Urothelium cell line (cell line): ENCODE measurements around the gene SLC24A4.
A peak's percentile ranks its signal among the peaks of the same experiment; 100 is the strongest.

Source experiments
- DNase-seq: peaks from one replicate; pipeline ENCODE4 v3.0.0; 2011; ENCODE audit warnings: low spot score, mixed read lengths
- FAIRE-seq: peaks from 2 replicates; lab custom pipeline; 2011; peaks lifted over from hg19 to GRCh38; lab: Jason Lieb, UNC

Gene SLC24A4

DNA sequence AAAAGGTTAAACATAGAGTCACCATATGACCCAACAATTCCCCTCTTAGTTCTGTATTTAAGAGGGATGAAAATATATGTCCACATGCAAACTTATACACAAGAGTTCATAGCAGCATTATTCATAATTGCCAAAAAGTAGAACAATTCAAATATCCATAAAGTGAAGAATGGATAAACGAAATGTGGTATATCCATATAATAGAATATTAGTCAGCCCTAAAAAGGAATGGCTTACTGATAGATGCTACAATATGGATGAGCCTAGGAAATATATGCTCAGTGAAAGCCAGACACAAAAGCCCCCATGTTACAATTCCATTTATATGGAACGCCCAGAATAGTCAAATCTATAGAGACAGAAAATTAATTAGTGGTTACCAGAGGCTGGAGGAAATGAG is 146.6 kb downstream of the SLC24A4 start:
- no peak for DNase-seq
- FAIRE-seq, result no peak

DNA sequence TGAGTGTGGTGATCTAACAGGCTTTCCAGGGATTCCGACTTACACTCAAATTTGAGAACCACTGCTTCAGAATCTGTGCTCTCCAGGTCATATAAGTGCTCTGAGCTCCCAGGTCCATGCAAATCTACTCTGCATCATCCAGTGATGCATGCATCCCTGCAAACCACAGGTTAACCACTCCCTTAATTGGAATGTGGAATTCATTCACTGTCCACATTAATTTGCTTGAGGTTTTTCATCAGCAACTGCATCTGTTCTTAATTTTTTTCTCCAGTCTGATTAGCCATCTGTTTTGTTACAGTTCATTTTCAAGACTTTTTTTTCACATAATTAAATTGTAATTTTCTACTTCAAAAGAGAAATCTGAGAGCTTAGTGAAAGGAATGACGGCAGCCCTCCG is 147.2 kb downstream of the SLC24A4 start:
- DNase-seq, result peak; percentile 40
- FAIRE-seq, result no peak

DNA sequence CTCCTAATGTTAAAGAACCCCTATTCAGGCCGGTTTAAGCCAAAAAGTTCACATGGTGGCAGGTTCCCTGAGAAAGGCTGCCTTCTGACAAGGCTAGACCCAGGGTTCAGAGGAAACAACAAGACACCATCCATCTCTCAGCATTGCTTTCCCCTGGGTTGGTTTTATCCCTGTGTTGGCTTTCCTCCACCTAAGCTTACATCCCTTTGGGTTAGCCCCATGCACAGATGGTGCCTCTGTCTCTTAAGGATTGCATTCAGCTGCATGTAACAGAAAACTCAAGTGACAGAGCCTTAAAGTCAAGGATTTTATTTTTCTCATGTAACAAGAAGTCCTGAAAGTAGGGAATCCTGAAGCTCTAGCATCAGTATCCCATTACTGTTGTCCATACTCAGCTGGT is 147.8 kb downstream of the SLC24A4 start:
- DNase-seq, result no peak
- FAIRE-seq, result no peak

DNA sequence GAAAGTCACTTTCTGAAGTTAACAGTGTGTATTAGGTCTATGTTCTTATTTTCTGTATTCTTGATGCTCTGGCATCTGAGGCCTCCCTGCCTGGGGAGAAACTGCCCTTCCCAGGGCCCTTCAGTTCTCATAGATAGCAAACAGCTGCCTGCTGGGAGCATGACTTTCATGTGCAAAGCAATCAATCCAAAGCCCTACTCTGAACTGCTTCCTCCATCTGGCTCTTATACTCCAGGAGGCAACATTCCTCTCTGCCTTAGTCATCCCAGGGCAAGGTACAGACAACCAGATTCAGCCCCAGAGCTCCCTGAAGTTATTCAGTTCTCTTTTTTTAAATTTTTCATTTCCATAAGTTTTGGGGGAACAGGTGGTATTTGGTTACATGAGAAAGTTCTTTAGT is 149.0 kb downstream of the SLC24A4 start:
- no peak for FAIRE-seq
- DNase-seq, result peak; percentile 79

DNA sequence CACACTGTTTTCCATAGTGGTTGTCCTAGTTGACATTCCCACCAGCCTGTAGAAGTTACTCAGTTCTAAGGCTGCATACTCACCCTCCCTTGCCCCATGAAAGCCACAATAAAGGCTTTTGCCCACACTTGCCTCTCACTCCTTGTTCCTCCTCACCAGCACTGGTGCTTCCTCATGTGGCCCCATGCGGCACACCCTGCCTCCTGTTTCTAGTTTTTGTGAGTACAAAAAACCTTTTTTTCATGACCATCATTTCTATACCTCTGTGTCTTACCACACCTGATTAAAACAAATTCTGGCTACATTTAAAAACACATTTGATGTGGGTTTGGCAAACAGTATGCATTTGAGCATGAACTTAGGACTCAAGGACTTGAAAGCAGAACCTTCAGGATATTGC is 149.9 kb downstream of the SLC24A4 start:
- DNase-seq (no peak), FAIRE-seq (no peak)

DNA sequence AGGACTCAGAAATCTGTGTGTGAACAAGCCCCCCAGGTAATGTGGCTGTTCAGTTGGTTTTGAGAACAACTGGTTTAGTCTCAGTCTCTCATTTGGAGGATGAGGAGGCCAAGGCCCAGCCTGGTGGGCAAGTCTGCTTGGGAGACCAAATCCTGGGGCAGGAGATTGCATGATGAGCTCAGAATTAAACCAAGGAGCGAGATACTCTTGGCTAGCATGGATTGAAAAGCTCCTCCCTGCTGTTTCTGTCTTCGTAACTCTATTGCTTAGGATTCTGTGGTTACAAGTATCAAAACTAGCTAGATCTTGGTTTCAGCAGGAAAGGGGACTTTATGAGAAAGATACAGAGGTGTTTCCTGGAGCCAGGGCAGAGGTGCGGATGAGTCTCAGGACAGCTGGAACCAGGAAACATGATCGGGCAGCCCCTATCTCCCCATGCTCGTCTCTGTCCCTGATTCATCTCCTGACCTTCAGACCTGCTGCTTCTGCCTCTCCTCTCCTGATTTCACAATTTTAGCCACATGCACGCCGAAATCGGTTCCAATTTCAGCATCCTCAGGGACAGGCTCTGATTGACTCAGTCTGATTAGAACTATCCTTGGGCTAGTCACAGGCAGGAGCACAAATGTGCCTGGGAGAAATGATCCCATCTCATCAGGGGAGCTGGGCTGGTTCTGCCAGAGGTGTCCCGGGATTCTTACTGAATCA is 150.4 kb downstream of the SLC24A4 start:
- DNase-seq (no peak), FAIRE-seq (no peak)

DNA sequence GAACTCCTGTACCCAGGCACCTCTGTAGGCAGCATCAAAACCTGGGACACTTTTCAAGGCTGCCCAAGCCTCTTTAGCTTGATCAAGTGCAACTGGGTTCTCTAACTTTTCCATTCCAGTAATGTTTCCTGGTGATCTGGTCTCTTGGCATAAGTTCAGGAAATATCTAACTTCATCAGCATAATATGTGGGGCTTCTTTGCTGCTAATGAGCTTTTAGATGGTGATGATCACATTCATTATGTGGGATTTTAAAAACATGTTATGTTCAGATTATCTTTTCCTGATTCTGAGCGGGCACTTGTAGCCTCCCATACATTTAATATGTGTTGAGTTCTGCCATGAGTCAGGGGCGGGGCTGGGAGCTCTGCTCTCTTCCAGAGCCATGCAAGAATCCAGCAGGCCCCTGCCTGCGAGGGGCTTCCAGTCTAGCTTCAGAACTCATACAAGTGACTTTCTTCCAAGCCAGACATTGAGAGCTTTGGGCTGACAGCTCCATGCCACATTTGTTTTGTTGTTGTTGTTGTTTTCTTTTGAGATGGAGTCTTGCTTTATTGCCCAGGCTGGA is 151.1 kb downstream of the SLC24A4 start:
- no peak for FAIRE-seq
- no peak for DNase-seq

DNA sequence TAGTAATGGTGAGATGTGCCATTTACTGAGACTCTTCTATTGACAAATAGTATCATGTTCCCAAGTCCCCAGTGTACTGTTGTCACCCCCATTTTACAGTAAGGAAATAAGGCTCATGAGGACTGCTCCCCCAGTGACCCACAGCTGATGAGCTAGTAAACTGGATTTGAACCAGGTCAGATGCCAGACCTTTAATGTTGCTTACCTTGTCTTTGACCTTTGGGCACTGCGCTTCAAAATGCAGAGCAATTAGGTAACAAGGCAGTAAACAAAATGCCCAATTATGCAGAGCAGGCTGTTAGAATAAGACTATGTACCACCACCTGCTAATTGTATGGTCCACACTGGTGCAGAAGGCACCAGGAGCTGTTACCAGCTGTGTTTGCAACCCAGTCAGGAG is 152.1 kb downstream of the SLC24A4 start:
- no peak for DNase-seq
- FAIRE-seq, result no peak

DNA sequence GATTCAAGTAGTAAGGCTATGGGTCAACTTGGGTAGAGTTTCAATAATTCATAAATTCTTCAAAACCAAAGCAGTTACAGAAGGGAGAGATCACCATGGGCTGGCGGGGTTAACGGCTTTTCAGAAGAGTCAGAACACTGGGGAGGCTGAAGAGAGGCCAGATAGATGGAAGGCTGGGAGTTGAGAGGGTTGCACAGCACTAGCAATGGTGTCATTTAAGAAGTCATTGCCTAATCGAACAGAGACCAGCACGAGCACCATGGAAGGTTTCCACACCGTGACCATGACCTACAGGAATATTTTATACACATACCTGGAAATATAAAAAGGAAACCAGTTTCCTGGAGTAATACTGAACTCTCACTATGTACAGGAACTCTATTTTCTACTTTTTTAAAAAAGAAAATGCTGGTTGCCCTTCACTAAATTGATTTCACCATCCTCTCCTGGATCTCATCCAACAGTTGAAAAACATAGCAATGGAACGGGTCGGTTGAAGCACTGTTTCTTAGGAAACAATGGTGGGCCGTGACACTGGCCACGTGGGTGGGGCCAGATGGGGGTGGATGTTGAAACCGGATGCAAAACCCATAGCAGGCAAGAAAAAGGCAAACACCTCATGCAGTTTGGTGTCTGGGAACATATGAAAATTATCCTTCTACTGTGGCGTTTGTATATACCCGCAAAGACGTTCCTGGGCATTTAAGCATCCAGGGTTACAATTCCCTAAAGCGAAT is 152.7 kb downstream of the SLC24A4 start:
- no peak for DNase-seq
- FAIRE-seq, result no peak

DNA sequence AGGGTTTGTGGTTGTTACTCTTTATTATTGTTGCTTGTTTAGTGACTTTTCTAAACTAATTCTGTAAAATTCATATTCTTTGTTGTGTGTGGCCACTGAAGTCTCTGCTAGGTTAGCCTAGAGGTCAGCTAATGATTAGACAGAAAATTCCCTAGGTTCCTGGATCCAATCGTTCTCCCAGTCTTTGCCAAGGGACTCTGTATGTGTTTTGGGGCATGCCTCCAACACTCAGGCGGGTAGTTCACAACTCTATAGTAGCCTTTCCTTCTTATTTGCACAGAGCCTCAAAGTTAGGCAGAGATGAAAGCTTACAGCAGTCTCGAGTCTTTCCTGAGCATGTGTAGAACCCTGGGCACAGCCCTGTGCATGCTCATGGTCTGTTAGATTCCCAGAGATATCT is 157.9 kb downstream of the SLC24A4 start:
- no peak for DNase-seq
- FAIRE-seq, result no peak

DNA sequence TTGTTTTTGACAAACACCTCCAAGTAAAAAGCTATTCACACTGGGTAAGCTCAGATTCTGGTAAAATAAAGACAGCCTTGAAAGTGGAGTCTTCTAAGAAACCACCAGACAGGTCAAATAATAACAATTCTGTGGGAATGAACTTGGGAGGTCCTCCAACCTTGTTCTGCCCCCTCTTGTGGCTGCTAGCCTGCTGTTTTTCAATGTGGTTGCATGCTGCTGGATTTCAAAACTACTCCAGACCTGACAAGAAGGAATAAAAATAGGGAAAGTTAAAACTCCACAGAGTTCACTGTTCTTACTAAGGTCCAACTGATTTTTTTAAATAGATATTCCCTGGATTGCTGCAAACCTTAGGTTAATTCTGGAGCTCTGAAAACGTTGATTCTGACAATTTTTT is 158.4 kb downstream of the SLC24A4 start:
- FAIRE-seq, result no peak

DNA sequence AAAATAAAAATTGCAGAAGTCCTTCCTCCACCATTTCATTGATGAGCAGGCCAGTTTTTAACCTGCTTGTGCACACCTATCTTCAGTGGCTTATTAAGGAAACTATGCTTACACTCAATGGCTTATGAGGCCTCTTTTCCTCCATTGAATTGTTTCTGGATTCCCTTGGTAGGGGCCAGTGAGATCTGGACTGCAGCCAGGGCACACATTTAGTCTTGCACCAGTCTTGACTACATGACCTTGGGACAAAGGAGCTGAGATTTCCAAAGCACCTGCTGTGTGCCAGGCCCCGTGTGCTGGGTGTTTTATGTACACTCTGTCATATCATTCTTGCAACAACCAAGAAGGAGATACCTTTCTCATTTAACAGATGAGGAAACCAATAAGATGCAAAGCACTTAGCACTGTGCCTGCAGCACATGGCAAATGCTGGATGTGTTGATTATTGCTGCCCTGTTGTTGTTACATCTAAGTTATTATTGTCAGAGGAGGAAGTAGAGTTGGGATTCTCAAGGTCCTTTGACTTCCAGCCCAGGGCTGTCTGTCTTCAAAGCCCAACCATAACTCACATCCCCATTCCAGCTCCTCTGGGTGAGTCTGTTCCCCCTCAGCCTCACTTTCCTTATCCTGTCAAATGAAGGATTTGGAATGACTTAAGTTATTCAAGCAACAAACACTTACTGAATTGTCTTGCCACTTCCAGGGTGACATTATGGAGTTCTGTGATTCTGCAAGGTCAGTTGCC is 159.0 kb downstream of the SLC24A4 start:
- FAIRE-seq (no peak), DNase-seq (no peak)

More for the DNA sequence above, 158.4 kb downstream of the SLC24A4 start:
- no peak for DNase-seq

DNA sequence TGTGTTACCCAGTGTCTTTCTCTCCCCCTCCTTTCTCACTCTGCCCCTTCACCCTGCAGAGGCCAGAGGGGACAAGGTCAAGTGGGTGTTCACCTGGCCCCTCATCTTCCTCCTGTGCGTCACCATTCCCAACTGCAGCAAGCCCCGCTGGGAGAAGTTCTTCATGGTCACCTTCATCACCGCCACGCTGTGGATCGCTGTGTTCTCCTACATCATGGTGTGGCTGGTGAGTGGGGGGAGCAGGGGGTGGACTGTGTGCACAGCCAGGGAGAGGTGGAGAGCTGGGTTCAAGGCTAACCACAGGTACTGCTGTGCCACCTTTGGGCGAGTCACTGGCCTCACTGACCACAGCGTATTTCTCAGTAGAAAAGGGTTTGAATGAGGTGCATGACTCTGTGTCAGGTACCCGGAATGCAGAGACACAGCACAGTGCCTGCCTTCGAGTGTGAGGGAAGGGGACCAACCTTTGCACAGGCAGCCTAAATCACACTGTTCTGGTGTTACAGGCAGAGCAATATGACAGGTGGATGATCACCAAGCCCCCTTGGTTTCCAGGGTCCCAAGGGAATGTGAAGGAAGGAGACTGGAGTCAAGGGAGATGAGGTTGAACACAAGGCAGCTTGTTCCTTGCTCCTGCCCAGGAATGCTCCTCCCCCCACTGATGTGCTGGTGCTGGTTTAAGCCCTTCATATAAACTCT is 159.8 kb downstream of the SLC24A4 start:
- DNase-seq (no peak), FAIRE-seq (no peak)

DNA sequence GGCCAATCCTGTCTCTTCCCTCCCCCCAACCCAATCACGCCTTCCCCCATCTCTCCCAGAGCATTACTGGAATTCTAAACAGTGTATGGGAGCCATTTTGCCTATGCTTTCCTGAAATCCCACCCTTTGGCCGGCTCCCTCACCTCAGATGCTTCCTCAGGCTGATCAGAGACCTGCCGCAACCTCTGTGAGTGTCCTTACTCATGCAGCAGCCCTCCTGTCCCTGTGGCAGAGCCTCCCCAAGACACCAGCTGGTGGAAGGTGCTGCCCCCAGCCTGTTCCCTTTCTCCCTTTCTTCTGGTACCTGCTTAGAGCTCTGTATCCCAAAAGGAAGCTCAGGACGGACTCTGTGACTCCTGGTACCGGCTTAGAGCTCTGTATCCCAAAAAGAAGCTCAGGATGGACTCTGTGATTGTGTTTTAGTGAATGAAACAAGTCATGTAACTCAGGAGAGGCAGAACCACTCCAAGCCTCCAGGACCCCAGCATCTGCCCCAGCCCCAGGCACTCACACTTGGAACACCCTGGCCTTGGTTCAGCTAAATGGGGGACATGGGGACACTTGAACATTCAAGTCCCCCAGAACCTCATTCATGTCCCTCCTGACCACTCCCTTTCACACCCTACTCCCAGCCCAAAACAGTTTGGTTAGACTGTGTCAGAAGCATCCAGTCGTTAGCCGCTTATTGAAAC is 161.3 kb downstream of the SLC24A4 start:
- DNase-seq (no peak), FAIRE-seq (no peak)

DNA sequence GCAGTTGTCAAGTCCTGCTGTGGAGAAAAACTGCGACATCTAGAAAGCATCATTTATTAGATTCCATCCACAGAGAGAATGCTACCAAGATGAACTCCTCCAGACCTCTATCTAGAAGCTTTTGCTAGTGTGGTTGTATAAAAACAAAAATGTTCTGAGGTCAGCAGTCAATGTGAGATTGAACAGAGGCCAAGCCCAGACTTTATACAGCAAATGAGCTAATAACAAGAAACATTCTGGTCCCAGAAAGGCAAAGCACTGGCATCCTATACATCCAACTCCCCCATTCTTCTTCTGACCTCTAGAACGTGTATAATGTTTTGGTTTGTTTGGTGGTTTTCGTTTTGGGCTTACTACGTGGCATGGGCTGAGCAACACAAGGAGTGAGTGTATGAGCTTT is 163.9 kb downstream of the SLC24A4 start:
- no peak for FAIRE-seq

DNA sequence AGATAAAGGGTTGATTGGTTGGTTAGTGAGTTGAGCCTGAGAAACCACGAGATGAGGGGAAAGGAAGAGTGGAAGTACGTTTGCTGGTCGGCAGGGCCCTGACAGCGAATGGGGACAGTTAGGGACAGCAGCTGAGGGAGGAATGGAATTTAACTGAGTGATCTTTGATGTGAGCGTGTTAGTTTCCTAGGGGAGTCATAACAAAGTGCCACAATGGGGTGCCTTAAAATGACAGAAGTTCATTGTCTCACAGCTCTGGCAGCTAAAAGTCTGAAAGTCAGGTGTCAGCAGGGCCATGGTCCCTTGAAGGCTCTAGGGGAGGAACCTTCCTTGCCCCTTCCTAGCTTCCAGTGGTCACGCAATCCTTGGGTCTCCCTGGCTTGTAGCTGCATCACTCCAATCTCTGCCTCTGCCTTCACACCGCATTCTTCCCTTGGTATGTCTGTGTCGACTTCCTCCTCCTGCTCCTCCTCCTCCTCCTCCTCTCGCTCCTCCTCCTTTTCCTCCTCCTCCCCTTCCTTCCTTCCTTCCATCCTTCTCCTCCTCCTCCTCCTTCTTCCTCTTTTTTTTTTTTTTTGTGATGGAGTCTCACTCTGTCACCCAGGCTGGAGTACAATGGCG is 164.7 kb downstream of the SLC24A4 start:
- FAIRE-seq (no peak), DNase-seq (no peak)

More for the DNA sequence above, 163.9 kb downstream of the SLC24A4 start:
- no peak for DNase-seq

DNA sequence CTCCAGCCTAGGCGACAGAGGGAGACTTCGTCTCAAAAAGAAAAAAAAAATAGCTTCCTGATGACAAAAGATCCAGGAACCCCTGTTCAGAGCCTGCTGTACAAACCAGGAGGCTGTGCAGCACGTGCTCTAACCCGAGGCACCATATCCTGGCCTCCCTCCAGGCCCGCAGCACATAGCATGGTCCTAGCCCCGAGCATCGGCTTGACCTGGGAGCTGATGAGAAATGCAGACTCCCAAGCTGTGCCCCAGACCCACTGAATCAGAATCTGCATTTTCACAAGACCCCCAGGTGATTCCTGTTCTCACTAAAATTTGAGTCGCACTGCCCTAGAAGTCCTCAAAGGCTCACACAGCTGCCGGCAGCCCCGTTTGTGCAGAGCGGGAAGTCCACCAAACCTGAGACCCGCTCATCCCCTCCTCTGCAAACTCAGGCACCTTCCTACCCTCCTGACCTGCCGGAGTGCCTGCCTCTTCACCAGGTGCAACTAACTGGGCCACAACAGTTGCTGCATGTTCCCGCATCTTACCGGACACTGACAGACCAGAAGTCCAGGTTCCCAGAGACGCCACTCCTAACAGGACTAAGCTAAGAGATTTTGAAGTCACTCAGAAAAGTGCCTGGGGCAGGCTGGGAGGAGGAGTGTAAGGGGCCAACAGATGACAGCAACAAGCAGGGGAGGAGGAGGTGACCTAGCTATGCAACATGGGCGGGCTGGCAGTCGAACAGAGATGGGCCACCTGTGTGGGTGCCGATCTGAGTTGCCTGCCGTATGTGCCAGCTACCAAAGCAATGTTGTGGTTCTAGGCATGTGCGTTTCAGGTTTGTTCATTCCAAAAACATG is 166.7 kb downstream of the SLC24A4 start:
- no peak for FAIRE-seq
- no peak for DNase-seq

DNA sequence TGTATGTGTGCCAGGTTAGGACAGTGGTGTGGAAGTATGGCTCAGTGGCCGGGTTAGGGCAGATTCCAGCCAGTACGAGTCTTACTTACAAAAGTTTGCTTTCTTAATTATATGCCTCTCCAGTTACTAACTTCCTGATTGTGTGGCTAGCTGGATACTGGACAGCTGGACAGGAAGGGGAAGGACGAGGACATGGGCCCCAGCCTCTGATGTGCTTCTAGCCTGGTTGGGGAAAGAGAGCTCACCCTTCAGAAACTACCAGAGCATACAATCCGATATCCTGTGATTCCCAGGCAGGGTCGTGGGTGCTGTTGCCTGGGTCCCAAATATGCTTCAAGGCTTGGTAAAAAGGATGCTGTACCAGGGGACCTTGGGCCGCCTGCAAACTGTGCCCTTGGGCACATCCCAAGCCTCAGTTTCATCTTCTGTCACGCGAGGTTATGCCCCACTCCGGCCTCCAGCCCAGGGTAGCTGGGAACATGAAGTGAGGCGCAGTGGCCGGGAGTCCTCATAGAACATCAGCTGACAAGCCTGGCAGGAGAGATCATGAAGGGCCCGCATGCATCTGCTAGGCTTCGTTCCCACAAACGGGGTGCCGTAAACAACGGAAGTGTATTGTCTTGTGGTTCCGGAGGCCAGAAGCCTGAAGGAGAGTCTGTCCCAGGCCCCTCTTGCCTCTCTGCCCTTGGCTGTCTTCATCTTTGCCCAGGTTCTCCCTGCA is 167.4 kb downstream of the SLC24A4 start:
- no peak for FAIRE-seq
- DNase-seq, result no peak
